Neuronal stem cell (in vitro differentiated cells): ENCODE measurements around the gene PARD6G.

Experiments used
- DNase-seq: peaks from one replicate; pipeline ENCODE4 v3.0.0-alpha.2; 2013; ENCODE audit warnings: low spot score
- H2AFZ ChIP-seq: one replicate; pipeline ENCODE4 v1.6.1; 2013; ENCODE audit warnings: mild to moderate bottlenecking, low read length, inconsistent platforms
- H2AK5ac ChIP-seq: 2 replicates; pipeline ENCODE4 v1.6.1; 2013; ENCODE audit warnings: low read depth, mild to moderate bottlenecking, inconsistent platforms, low read length, moderate library complexity, mixed read lengths
- H2BK120ac ChIP-seq: 2 replicates; pipeline ENCODE4 v1.6.1; 2013; ENCODE audit warnings: low read depth, mild to moderate bottlenecking, inconsistent platforms, low read length, moderate library complexity, mixed read lengths
- H2BK12ac ChIP-seq: one replicate; pipeline ENCODE4 v1.6.1; 2013; ENCODE audit warnings: low read length, inconsistent platforms
- H2BK15ac ChIP-seq: 2 replicates; pipeline ENCODE4 v1.6.1; 2013; ENCODE audit warnings: mild to moderate bottlenecking, low read length, inconsistent platforms, mixed read lengths
- H2BK5ac ChIP-seq: one replicate; pipeline ENCODE4 v1.6.1; 2013; ENCODE audit warnings: inconsistent platforms, mild to moderate bottlenecking, low read length, moderate library complexity
- H3K14ac ChIP-seq: one replicate; pipeline ENCODE4 v1.6.1; 2013; ENCODE audit warnings: low read length, inconsistent platforms
- H3K18ac ChIP-seq: 2 replicates; pipeline ENCODE4 v1.6.1; 2013; ENCODE audit warnings: low read length, inconsistent platforms
- H3K23ac ChIP-seq: 2 replicates; pipeline ENCODE4 v1.6.1; 2013; ENCODE audit warnings: low read depth, mild to moderate bottlenecking, mixed read lengths, low read length, inconsistent platforms; ENCODE audit not compliant: poor library complexity
- H3K27ac ChIP-seq: replicated peaks from 3 replicates; pipeline ENCODE4 v1.5.1; 2013; ENCODE audit warnings: low read length, inconsistent platforms
- H3K27me3 ChIP-seq, 3 experiments: 2 replicates each; pipeline ENCODE4 v1.6.1; 2013; ENCODE audit warnings: low read length in 3 of 3, mild to moderate bottlenecking in 2 of 3, inconsistent platforms in 1 of 3, low read depth in 1 of 3, mixed read lengths in 1 of 3, moderate library complexity in 1 of 3; ENCODE audit not compliant: control insufficient read depth in 3 of 3, insufficient read depth in 3 of 3
- H3K36me3 ChIP-seq, 2 donors: replicated peaks in 1 of 2; 2 replicates each; pipeline ENCODE4 v1.6.1; 2013; ENCODE audit warnings: low read length in 2 of 2; ENCODE audit not compliant: control insufficient read depth in 2 of 2, insufficient read depth in 2 of 2
- H3K4ac ChIP-seq: 2 replicates; pipeline ENCODE4 v1.6.1; 2013; ENCODE audit warnings: inconsistent platforms, mild to moderate bottlenecking, low read length, moderate library complexity
- H3K4me1 ChIP-seq, 2 donors: 1 replicate in 1 of 2; 2 replicates in 1 of 2; pipeline ENCODE4 v1.6.1; 2013; ENCODE audit warnings: low read length in 2 of 2, low read depth in 1 of 2; ENCODE audit not compliant: control insufficient read depth in 2 of 2, insufficient read depth in 1 of 2
- H3K4me2 ChIP-seq: one replicate; pipeline ENCODE4 v1.6.1; 2013; ENCODE audit warnings: mild to moderate bottlenecking, low read length, inconsistent platforms; ENCODE audit not compliant: insufficient read depth, poor library complexity, severe bottlenecking
- H3K4me3 ChIP-seq, 2 donors: 2 replicates each; pipeline ENCODE4 v1.5.1; 2013; ENCODE audit warnings: low read length in 2 of 2, mild to moderate bottlenecking in 2 of 2, inconsistent platforms in 1 of 2, moderate library complexity in 1 of 2
- H3K79me1 ChIP-seq: one replicate; pipeline ENCODE4 v1.6.1; 2013; ENCODE audit warnings: low read depth, mild to moderate bottlenecking, inconsistent platforms, low read length, moderate library complexity
- H3K9ac ChIP-seq: one replicate; pipeline ENCODE4 v1.6.1; 2013; ENCODE audit warnings: mild to moderate bottlenecking, low read depth, low read length, inconsistent platforms; ENCODE audit not compliant: poor library complexity
- H3K9me3 ChIP-seq, 2 donors: replicated peaks in 1 of 2; 2 replicates each; pipeline versions ENCODE3 to v1.6.1; 2013; ENCODE audit warnings: low read length in 2 of 2, mild to moderate bottlenecking in 2 of 2, inconsistent platforms in 1 of 2, low read depth in 1 of 2, mixed read lengths in 1 of 2, moderate library complexity in 1 of 2; ENCODE audit not compliant: control insufficient read depth in 2 of 2, insufficient read depth in 1 of 2
- H4K8ac ChIP-seq: one replicate; pipeline ENCODE4 v1.6.1; 2013; ENCODE audit warnings: low read depth, mild to moderate bottlenecking, inconsistent platforms, low read length, moderate library complexity
- H4K91ac ChIP-seq: one replicate; pipeline ENCODE4 v1.6.1; 2013; ENCODE audit warnings: low read length, low read depth, mild to moderate bottlenecking, inconsistent platforms; ENCODE audit not compliant: poor library complexity
- WGBS, 2 donors: extraction: QIAGEN DNeasy Blood & Tissue Kit; methylation state at CpG; one replicate each; pipeline ENCODE4 v1.1.7; 2013; ENCODE audit warnings: missing lambda C conversion rate in 2 of 2, mixed read lengths in 1 of 2; ENCODE audit not compliant: insufficient read length in 2 of 2, insufficient replicate concordance in 1 of 2; ENCODE audit errors: extremely low coverage in 2 of 2; 5-methylcytosine and 5-hydroxymethylcytosine counted together

The PARD6G gene

GRCh38 chr18:80218341-80219227, 28.7 kb downstream of the PARD6G start:
- Histone ChIP-seq H4K91ac (no peak overlapping the region), H2BK15ac (no peak overlapping the region), H2AK5ac (no peak overlapping the region), H2BK120ac (no peak overlapping the region), H3K36me3 (no peaks in the 10 kb centered on the region), H3K27me3 (no peaks in the 10 kb centered on the region), H3K27ac (no peak overlapping the region), H3K9me3 (peaks cover 0 to 18% of the 10 kb centered on the region in 2 donors), H2AFZ (no peak overlapping the region), H4K8ac (no peak overlapping the region), H3K18ac (no peak overlapping the region), H3K4me2 (no peak overlapping the region), H3K4me3 (no peak overlapping the region), H3K4ac (no peak overlapping the region), H3K23ac (no peak overlapping the region), H3K4me1 (no peaks in the 10 kb centered on the region), H3K9ac (no peak overlapping the region), H3K14ac (no peak overlapping the region), H2BK12ac (no peak overlapping the region), H2BK5ac (no peak overlapping the region), H3K79me1 (no peaks in the 10 kb centered on the region)
- WGBS, 2 donors = no CpG with 5 or more reads among the region's 10 CpGs
- DNase-seq = no peak

GRCh38 chr18:80213182-80213581, 34.1 kb downstream of the PARD6G start:
- Histone ChIP-seq H3K23ac (no peak overlapping the region), H4K91ac (no peak overlapping the region), H3K4ac (no peak overlapping the region), H3K27ac (no peak overlapping the region), H2AFZ (no peak overlapping the region), H3K27me3 (no peaks in the 10 kb centered on the region), H3K4me2 (no peak overlapping the region), H3K79me1 (no peaks in the 10 kb centered on the region), H3K18ac (no peak overlapping the region), H2BK15ac (no peak overlapping the region), H3K14ac (no peak overlapping the region), H3K9me3 (peaks cover 0 to 3% of the 10 kb centered on the region in 2 donors), H2BK120ac (no peak overlapping the region), H3K4me1 (no peaks in the 10 kb centered on the region), H3K4me3 (no peak overlapping the region), H2BK5ac (no peak overlapping the region), H4K8ac (no peak overlapping the region), H3K9ac (no peak overlapping the region), H2AK5ac (no peak overlapping the region), H3K36me3 (peaks cover 0 to 6% of the 10 kb centered on the region in 2 donors), H2BK12ac (no peak overlapping the region)
- WGBS, 2 donors = no CpG with 5 or more reads among the region's 2 CpGs
- DNase-seq = no peak

- Histone ChIP-seq H3K27me3 (no peaks in the 10 kb centered on the region), H3K4me2 (no peak overlapping the region), H3K79me1 (no peaks in the 10 kb centered on the region), H2BK15ac (no peak overlapping the region), H2BK12ac (no peak overlapping the region), H3K4me1 (no peaks in the 10 kb centered on the region), H3K4me3 (no peak overlapping the region), H4K91ac (no peak overlapping the region), H3K18ac (no peak overlapping the region), H3K9ac (no peak overlapping the region), H3K9me3 (peaks cover 0 to 3% of the 10 kb centered on the region in 2 donors), H2BK5ac (no peak overlapping the region), H2AFZ (no peak overlapping the region), H3K4ac (no peak overlapping the region), H3K27ac (no peak overlapping the region), H3K14ac (no peak overlapping the region), H4K8ac (no peak overlapping the region), H3K36me3 (peaks cover 0 to 6% of the 10 kb centered on the region in 2 donors), H2BK120ac (no peak overlapping the region), H3K23ac (no peak overlapping the region), H2AK5ac (no peak overlapping the region)
- WGBS, 2 donors = no CpG with 5 or more reads among the region's 6 CpGs
- DNase-seq = no peak
Measured at GRCh38 chr18:80210312-80211083, 36.8 kb downstream of the PARD6G start.

GRCh38 chr18:80208620-80209019, 38.7 kb downstream of the PARD6G start:
- Histone ChIP-seq H4K8ac (no peak overlapping the region), H3K4me2 (no peak overlapping the region), H2BK5ac (no peak overlapping the region), H3K18ac (no peak overlapping the region), H2BK12ac (no peak overlapping the region), H3K36me3 (peaks cover 0 to 6% of the 10 kb centered on the region in 2 donors), H3K4me3 (no peak overlapping the region), H3K27ac (no peak overlapping the region), H2BK120ac (no peak overlapping the region), H3K9me3 (no peaks in the 10 kb centered on the region), H3K27me3 (no peaks in the 10 kb centered on the region), H4K91ac (no peak overlapping the region), H3K23ac (no peak overlapping the region), H3K14ac (no peak overlapping the region), H3K9ac (no peak overlapping the region), H2AK5ac (no peak overlapping the region), H3K4me1 (no peaks in the 10 kb centered on the region), H3K79me1 (no peaks in the 10 kb centered on the region), H2AFZ (no peak overlapping the region), H2BK15ac (no peak overlapping the region), H3K4ac (no peak overlapping the region)
- DNase-seq = no peak
- WGBS, 2 donors = no CpG with 5 or more reads among the region's 4 CpGs
